HG03520 (cell line): ENCODE data around the gene HOXA6.

Source experiments
- ATAC-seq: cut with Tn5 transposase; IDR thresholded peaks from one replicate; pipeline ENCODE4 v1.9.1; 2021; ENCODE audit warnings: mild to moderate bottlenecking, moderate library complexity; ENCODE audit not compliant: unreplicated experiment

The HOXA6 gene

GRCh38 chr7:27147199-27148030 lies at the start of gene HOXA6:
TSS of gene HOXA6 (minus strand) at chr7:27147774. CDS start at chr7:27147749, 25 bp downstream.
- ATAC-seq = no peak

- ATAC-seq = no peak
Observed at GRCh38 chr7:27196287-27196767, 48.8 kb upstream of the HOXA6 start.

GRCh38 chr7:27194686-27195379 lies 47.3 kb upstream of the HOXA6 start:
- ATAC-seq = no peak

- no peak for ATAC-seq
Observed at GRCh38 chr7:27194002-27194352, 46.4 kb upstream of the HOXA6 start.

- ATAC-seq = no peak
Observed at GRCh38 chr7:27193335-27194001, 45.9 kb upstream of the HOXA6 start.

GRCh38 chr7:27192546-27193334 lies 45.2 kb upstream of the HOXA6 start:
- ATAC-seq = no peak

GRCh38 chr7:27191833-27192545 lies 44.4 kb upstream of the HOXA6 start:
- no peak for ATAC-seq

- no peak for ATAC-seq
Observed at GRCh38 chr7:27191161-27191731, 43.7 kb upstream of the HOXA6 start.

- no peak for ATAC-seq
Observed at GRCh38 chr7:27189997-27190748, 42.6 kb upstream of the HOXA6 start.

- ATAC-seq = no peak
Observed at GRCh38 chr7:27189295-27189996, 41.9 kb upstream of the HOXA6 start.

- no peak for ATAC-seq
Observed at GRCh38 chr7:27188386-27189294, 41.1 kb upstream of the HOXA6 start.

- no peak for ATAC-seq
Observed at GRCh38 chr7:27187475-27188385, 40.2 kb upstream of the HOXA6 start.

- ATAC-seq = no peak
Observed at GRCh38 chr7:27186668-27187474, 39.3 kb upstream of the HOXA6 start.

GRCh38 chr7:27185854-27186667 lies 38.5 kb upstream of the HOXA6 start:
- no peak for ATAC-seq
